ENCODE data around the gene PON2.

GRCh38 chr7:95427914-95428516 lies 6.8 kb downstream of the PON2 start:
- no peak for TF ChIP-seq TAF1 (IDR thresholded peaks at IDR 0.05; ENCODE audit: borderline replicate concordance, low read depth, low read length)
- TF ChIP-seq POLR2AphosphoS5 (IDR thresholded peaks at IDR 0.05; ENCODE audit: low read depth, low read length) = no peak
